ENCODE data around the gene PLAAT5.

PLAAT5 gene, protein sequence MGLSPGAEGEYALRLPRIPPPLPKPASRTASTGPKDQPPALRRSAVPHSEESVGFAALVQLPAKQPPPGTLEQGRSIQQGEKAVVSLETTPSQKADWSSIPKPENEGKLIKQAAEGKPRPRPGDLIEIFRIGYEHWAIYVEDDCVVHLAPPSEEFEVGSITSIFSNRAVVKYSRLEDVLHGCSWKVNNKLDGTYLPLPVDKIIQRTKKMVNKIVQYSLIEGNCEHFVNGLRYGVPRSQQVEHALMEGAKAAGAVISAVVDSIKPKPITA

DNA sequence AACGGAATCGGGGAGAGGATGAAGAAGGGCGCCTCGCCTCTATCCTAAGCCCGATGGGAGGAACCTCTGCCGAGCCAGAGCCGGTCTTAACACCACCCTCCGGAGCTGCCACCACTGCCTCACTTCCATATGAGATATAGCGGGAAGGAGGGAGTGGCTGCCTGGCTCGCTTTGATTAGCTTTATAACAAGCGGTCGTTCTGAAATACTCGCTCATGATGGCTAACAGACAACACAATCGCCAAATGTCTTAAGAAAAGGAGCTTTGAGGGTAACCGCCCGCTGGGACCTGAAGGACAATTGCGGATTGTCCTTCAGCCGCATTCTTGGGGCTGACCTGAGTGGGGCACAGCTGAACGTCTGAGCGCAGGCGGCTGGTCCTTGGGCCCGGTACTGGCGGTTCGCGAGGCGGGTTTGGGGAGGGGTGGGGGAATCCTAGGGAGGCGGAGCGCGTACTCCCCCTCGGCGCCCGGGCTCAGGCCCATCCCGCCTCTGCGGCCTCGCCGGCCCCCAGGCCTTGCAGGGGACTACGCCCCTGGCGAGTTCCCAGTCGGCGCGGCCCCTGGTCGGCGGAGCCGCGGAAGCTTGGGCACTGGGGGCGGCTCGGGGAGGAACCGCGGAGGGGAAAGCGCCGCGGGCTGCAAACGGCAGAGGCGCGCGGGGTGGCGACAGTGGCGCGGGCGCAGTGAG, at the start of gene PLAAT5:
TSS of gene PLAAT5 (minus strand) at position 617 of the 689 bp plus-strand sequence. CDS start at position 484, 133 bp downstream.
- Histone ChIP-seq H3K9me3 (replicated peaks in 1 of 11) (peaks cover 25 to 43% (median 36%) of the 10 kb centered on the region in 11 experiments), H3K9ac (no peak within 1 kb of the TSS), H3K4me1 (0 out of 20 replicates have a peak, but pooled peaks cover 0 to 5% (median 0%) of the 10 kb centered on the region in 10 experiments), H3K36me3 (no peaks in the 10 kb centered on the region; a peak in 1 of 22 replicates), H3K4me2 (no peak within 1 kb of the TSS), H3K27me3 (no peaks in the 10 kb centered on the region), H3K4me3 (no peak within 1 kb of the TSS), H4K20me1 (no peaks in the 10 kb centered on the region), H3K27ac (no peak within 1 kb of the TSS)
- no peak for TF ChIP-seq Cebpa-rat (IDR thresholded peaks at IDR 0.05)

DNA sequence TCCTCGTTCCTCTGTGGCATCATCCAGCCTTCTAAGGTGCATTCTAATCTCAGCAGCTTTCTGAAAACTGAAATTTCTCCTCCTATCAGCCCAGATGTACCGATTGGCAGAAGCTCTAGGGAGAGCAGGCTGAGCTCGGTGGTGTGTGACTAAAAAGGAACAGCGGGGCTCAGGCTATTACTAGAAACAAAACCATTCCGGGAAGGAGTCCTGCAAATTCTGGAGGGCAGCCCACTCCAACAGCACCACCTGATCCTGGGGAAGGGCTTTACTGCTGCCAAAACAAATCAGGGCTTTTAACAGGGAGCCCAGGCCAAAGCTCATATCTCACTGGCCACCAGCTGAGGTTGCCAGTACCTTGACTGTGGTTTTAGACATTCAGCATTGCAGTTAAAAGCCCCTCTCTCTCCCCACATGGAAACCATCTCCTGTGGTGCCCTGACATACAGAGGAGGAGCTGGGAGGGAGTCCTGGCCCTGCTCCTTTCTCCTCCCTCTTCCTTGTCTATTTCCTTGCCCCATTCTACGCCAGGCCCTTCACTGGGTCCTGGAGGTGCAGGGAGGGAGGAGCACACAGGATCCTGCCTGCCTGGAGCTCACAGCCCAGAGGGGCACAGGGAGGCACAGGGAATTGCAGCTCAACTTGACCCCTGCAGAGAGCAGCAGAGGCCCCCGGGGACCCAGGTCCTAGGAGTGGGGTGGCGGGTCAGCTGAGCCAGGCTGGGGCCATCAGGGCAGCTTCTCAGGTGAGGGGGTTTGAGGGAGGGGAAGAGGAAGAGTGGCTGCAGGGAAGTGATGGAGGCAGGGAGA, 46.5 kb upstream of the PLAAT5 start:
- Histone ChIP-seq H3K9me3 (replicated peaks in 1 of 11) (no peaks in the 10 kb centered on the region), H3K27me3 (peaks cover 0 to 5% (median 0%) of the 10 kb centered on the region in 11 experiments; a peak in 1 of 22 replicates), H3K27ac (peak overlapping the region in 10 of 11 experiments; percentile 21 to 76 (median 68); a peak in 18 of 22 replicates), H4K20me1 (no peaks in the 10 kb centered on the region; a peak in 1 of 22 replicates), H3K36me3 (no peaks in the 10 kb centered on the region), H3K4me3 (peak overlapping the region; percentile 31 to 61 (median 53); a peak in 19 of 20 replicates), H3K4me1 (peaks cover 38 to 64% (median 54%) of the 10 kb centered on the region in 10 experiments), H3K9ac (peak overlapping the region; percentile 6 to 75 (median 65); a peak in 21 of 22 replicates), H3K4me2 (peak overlapping the region; percentile 87 to 98 (median 93))
- no peak for TF ChIP-seq Cebpa-rat (IDR thresholded peaks at IDR 0.05)

DNA sequence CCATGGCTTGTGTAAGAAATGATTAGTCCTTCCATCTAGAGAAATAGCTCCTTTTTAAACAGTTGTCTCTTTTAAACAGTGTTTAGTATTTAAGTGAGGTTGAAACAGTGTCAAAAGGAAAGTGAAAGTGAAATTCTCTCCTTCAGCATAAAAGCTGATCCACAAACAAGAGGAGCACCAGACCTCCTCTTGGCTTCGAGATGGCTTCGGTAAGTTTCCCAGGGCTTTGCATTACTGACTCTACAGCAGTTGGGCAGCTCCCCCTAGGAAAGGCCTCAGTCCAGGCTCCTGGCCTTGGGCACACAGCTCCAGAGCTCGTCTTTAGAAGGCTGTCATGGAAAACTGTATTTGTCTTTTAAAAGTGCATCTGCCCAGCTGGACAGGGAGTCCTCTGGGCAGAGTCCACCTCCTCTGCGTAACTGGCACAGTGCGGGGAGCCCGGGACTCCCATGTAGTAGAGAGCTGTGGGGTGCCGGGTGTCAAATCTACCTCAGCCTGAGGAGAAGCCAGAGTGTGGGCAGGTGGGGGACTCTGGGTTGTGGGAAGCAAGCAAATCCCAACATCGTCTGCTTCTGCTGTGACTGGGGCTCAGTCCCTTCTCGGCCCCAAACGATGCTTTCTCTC, 45.8 kb upstream of the PLAAT5 start, which contains the start of gene PLAAT4:
TSS of gene PLAAT4 (plus strand) at position 140 of the 624 bp plus-strand sequence. CDS start at position 201, 61 bp downstream.
- H3K9ac ChIP-seq: peak within 1 kb of the TSS; percentile 6 to 75 (median 65); a peak in 21 of 22 replicates

DNA sequence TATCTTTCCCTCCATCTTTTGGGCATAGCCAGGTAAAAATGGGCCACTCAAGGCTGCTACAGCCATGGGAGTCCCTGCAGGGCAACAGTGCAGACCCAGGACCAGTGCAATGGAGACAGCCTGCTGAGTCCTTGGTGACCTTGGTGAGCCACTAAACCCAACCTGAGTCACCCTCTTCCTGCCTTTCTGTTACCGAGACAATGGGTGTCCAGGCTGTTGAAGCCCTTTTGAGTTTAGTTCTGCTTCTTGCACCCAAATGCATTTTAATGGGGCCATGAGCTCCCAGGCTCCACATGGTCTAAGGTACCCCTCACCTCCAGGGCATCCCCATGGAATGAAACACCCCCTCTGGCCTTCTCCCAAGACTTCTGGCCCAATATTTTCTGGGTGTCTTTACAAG, 44.8 kb upstream of the PLAAT5 start:
- Histone ChIP-seq H3K4me2 (peak overlapping the region; percentile 87 to 98 (median 93)), H3K4me3 (no peak overlapping the region), H3K4me1 (peaks cover 54 to 78% (median 68%) of the 10 kb centered on the region in 10 experiments), H4K20me1 (no peaks in the 10 kb centered on the region; a peak in 1 of 22 replicates), H3K9ac (no peak overlapping the region), H3K27ac (peak overlapping the region in 6 of 11 experiments; percentile 2 to 72 (median 66); a peak in 8 of 22 replicates), H3K36me3 (no peaks in the 10 kb centered on the region), H3K9me3 (replicated peaks in 1 of 11) (no peaks in the 10 kb centered on the region), H3K27me3 (peaks cover 0 to 2% (median 0%) of the 10 kb centered on the region in 11 experiments; a peak in 1 of 22 replicates)
- TF ChIP-seq Cebpa-rat (IDR thresholded peaks at IDR 0.05): no peak

More for the DNA sequence above, 45.8 kb upstream of the PLAAT5 start, which contains the start of gene PLAAT4:
- H3K27ac ChIP-seq: peak within 1 kb of the TSS in 10 of 11 experiments; percentile 21 to 76 (median 68); a peak in 20 of 22 replicates
- peak within 1 kb of the TSS; percentile 87 to 98 (median 93) for H3K4me2 ChIP-seq
- H3K4me1 ChIP-seq: peaks cover 46 to 71% (median 62%) of the 10 kb centered on the region in 10 experiments
- H3K4me3 ChIP-seq: peak within 1 kb of the TSS; percentile 31 to 61 (median 53); a peak in 19 of 20 replicates
- H3K27me3 ChIP-seq: peaks cover 0 to 5% (median 0%) of the 10 kb centered on the region in 11 experiments; a peak in 1 of 22 replicates
- H4K20me1 ChIP-seq: no peaks in the 10 kb centered on the region; a peak in 1 of 22 replicates
- no peak for TF ChIP-seq Cebpa-rat (IDR thresholded peaks at IDR 0.05)
- H3K9me3 ChIP-seq (replicated peaks in 1 of 11): no peaks in the 10 kb centered on the region
- H3K36me3 ChIP-seq: no peaks in the 10 kb centered on the region

DNA sequence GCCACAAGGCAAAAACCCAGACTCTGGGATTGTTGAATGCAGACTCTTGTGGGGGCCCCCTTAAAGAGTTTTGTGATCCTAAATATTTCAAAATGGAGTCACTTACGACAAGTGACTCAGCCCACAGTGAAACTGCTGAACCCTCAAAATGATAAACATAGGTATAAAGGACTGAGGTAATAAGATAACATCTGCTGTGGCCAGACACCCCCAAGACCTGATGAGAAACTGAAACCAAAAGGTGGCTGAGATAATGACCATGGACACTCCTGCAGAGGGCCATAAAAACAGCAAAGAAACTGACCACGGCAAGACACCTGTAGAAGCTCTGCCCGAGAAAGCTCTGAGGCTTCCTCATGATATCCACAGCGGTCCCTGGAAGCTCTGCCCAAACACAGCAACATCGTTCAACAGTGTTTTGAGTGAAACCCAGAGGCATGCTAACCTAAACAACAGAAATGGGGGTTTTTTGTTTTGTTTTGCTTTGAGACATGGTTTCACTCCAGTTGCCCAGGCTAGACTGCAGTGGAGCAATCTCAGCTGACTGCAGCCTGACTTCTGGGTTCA, 44.0 kb upstream of the PLAAT5 start:
- Histone ChIP-seq H3K4me3 (no peak overlapping the region), H3K36me3 (no peaks in the 10 kb centered on the region), H3K27me3 (no peaks in the 10 kb centered on the region), H4K20me1 (no peaks in the 10 kb centered on the region; a peak in 1 of 22 replicates), H3K4me2 (peak overlapping the region in 8 of 11 experiments; percentile 92 to 94 (median 93); a peak in 9 of 22 replicates), H3K4me1 (peaks cover 54 to 80% (median 71%) of the 10 kb centered on the region in 10 experiments), H3K27ac (peak overlapping the region in 3 of 11 experiments; percentile 2 to 71 (median 67); a peak in 1 of 22 replicates), H3K9ac (no peak overlapping the region), H3K9me3 (replicated peaks in 1 of 11) (no peaks in the 10 kb centered on the region)
- TF ChIP-seq Cebpa-rat (IDR thresholded peaks at IDR 0.05): no peak

DNA sequence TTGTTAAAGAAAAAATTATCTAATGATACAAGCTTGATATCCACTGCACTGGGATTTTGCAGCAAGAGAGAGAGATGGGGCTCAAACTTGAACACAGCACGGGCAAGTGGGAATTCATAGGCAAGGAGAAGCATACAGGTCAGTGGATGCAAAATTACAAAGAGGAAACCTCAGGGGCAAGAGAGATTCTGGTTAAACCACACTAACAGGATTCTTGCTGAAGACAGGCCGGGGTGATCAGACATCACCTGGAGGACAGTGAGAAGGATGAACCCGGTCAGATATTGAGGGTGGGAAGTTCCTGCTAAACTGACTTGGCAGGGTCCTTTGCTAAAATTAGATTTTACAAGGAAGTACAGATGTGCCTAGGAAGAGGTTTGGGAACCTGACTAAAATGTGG, 43.1 kb upstream of the PLAAT5 start:
- no peak for TF ChIP-seq Cebpa-rat (IDR thresholded peaks at IDR 0.05)
- no peak overlapping the region for H3K9ac ChIP-seq
- H3K27ac ChIP-seq: no peak overlapping the region
- peak overlapping the region in 5 of 11 experiments; percentile 3 to 93 (median 27); a peak in 6 of 22 replicates for H3K4me2 ChIP-seq
- no peaks in the 10 kb centered on the region for H3K36me3 ChIP-seq
- no peaks in the 10 kb centered on the region for H3K9me3 ChIP-seq (replicated peaks in 1 of 11)
- H3K4me3 ChIP-seq: no peak overlapping the region
- no peaks in the 10 kb centered on the region; a peak in 1 of 22 replicates for H4K20me1 ChIP-seq
- peaks cover 54 to 87% (median 76%) of the 10 kb centered on the region in 10 experiments for H3K4me1 ChIP-seq
- no peaks in the 10 kb centered on the region for H3K27me3 ChIP-seq

DNA sequence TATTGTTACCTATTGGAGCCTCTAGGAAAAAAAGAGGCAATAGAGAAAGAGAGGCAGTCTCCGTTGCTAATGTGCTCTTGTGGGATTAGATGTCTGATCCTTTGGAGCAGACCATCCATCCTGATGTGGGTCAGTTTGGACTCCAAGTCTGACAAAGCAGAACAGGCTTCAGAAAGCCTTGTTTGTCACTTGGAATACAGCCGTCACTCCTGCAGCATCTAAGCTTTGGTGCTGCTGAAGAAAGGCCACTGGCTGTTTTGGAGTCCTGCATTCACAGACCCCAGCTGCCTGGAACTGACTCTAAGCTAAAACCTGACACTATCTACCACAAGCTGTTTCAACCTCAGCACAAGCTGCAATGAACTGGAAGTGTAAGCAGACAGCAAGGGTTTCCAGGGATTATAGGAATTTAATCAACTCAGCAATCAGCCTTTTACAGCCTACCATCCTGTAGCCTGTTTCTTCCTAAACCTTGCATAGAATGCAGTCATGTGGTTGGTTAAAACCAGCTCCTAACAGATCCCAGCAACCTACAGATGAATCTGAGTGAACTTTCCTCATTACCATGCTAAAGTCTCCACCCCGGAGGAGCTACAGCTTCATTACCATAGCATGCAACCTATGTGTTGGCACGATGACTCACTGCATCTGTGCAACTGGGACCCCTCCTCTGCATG, 42.0 kb upstream of the PLAAT5 start:
- H3K27ac ChIP-seq: peak overlapping the region in 3 of 11 experiments; percentile 7 to 51 (median 21); a peak in 2 of 22 replicates
- H3K36me3 ChIP-seq: no peaks in the 10 kb centered on the region
- TF ChIP-seq Cebpa-rat (IDR thresholded peaks at IDR 0.05): no peak
- H3K4me1 ChIP-seq: peaks cover 45 to 80% (median 70%) of the 10 kb centered on the region in 10 experiments
- H4K20me1 ChIP-seq: no peaks in the 10 kb centered on the region
- peak overlapping the region in 8 of 11 experiments; percentile 64 to 86 (median 72); a peak in 13 of 22 replicates for H3K4me2 ChIP-seq
- H3K27me3 ChIP-seq: no peaks in the 10 kb centered on the region
- no peak overlapping the region; a peak in 1 of 22 replicates for H3K9ac ChIP-seq
- H3K9me3 ChIP-seq (replicated peaks in 1 of 11): no peaks in the 10 kb centered on the region
- no peak overlapping the region for H3K4me3 ChIP-seq
